Panc1 (cell line): Measurements from ENCODE around the gene ZRANB1. TPM values are rescaled to one million over a fixed set of nuclear protein-coding genes. Genes with fewer than 3 reads are reported as not detected.

Experiments used
- ATAC-seq: fragments of 200-7000 bp; cut with Tn5 transposase; 2 replicates; pipeline ENCODE4 v1.9.1; 2020; ENCODE audit warnings: mild to moderate bottlenecking, moderate library complexity
- BruUV-seq: library from RNA; stranded (reverse); fragments of 400-500 nt; replicated peaks from 2 replicates; lab custom pipeline; 2021; lab: Mats Ljungman, UMichigan
- CTCF ChIA-PET: fragments of 300-600 bp; sonication (Branson Sonifier 250); formaldehyde crosslinking; loops from one replicate; lab custom pipeline; 2022; ENCODE audit warnings: antibody characterized with exemption; lab: Charles Lee
- POLR2A ChIA-PET: fragments of 300-600 bp; sonication (Branson Sonifier 250); formaldehyde crosslinking; loops from one replicate; lab custom pipeline; 2022; ENCODE audit warnings: antibody characterized with exemption; lab: Charles Lee
- DNase-seq: peaks from one replicate; pipeline ENCODE4 v3.0.0-alpha.2; 2010; ENCODE audit warnings: low read depth, low spot score
- H3K27ac ChIP-seq: 2 replicates; pipeline ENCODE4 v1.5.1; 2011; ENCODE audit warnings: mild to moderate bottlenecking, low read length, inconsistent platforms
- H3K27me3 ChIP-seq: fragments of 200-500 bp; sonication (Bioruptor generic); 2 replicates; pipeline ENCODE4 v1.6.0; 2014; ENCODE audit warnings: low read length, inconsistent platforms; ENCODE audit not compliant: control insufficient read depth, insufficient read depth
- H3K36me3 ChIP-seq: fragments of 200-500 bp; sonication (Bioruptor generic); 2 replicates; pipeline ENCODE4 v1.5.1; 2014; ENCODE audit warnings: inconsistent platforms, mild to moderate bottlenecking, low read length, moderate library complexity; ENCODE audit not compliant: control insufficient read depth, insufficient read depth
- H3K4me1 ChIP-seq: 2 replicates; pipeline ENCODE4 v1.5.1; 2011; ENCODE audit warnings: inconsistent platforms, mild to moderate bottlenecking, low read length, moderate library complexity; ENCODE audit not compliant: control insufficient read depth, insufficient read depth
- H3K4me3 ChIP-seq, 2 experiments: 2 replicates each; pipeline ENCODE4 v1.5.1; 2011 to 2012; ENCODE audit warnings: low read depth in 2 of 2, low read length in 2 of 2, mild to moderate bottlenecking in 2 of 2, inconsistent platforms in 1 of 2, moderate library complexity in 1 of 2
- H3K9me3 ChIP-seq: fragments of 200-500 bp; sonication (Bioruptor generic); 2 replicates; pipeline ENCODE4 v1.5.1; 2014; ENCODE audit warnings: low read depth, mild to moderate bottlenecking, inconsistent platforms, low read length, moderate library complexity; ENCODE audit not compliant: control insufficient read depth, insufficient read depth
- CTCF ChIP-seq: fragments of 450-650 bp; IDR thresholded peaks from 2 replicates; pipeline ENCODE4 v1.5.1; 2017; ENCODE audit warnings: mild to moderate bottlenecking
- POLR2AphosphoS5 ChIP-seq: IDR thresholded peaks from 2 replicates; pipeline ENCODE4 v1.6.1; 2012; ENCODE audit warnings: mild to moderate bottlenecking, low read depth, low read length, moderate library complexity
- REST ChIP-seq, 2 experiments: IDR thresholded peaks; 2 replicates each; pipeline ENCODE4 v1.6.1; 2011 to 2012; ENCODE audit warnings: low read depth in 2 of 2, control low read depth in 1 of 2, low read length in 1 of 2, mild to moderate bottlenecking in 1 of 2, moderate library complexity in 1 of 2; ENCODE audit not compliant: insufficient read depth in 1 of 2
- SIN3A ChIP-seq: IDR thresholded peaks from 2 replicates; pipeline ENCODE4 v1.6.1; 2012; ENCODE audit warnings: low read depth, mild to moderate bottlenecking, low read length, moderate library complexity, borderline replicate concordance; ENCODE audit not compliant: insufficient read depth
- TCF7L2 ChIP-seq: IDR thresholded peaks from 2 replicates; pipeline ENCODE4 v1.6.1; 2011; ENCODE audit warnings: mild to moderate bottlenecking, low read depth, low read length, inconsistent platforms
- in situ Hi-C: cut with HindIII; loops from 2 replicates; pipeline ENCODE4 v1.10.0; 2016; ENCODE audit warnings: low sequenced_read_pairs, low pct_unique_long_range_greater_than_20kb
- intact Hi-C: fragments of 100-400 bp; cut with micrococcal nuclease; formaldehyde crosslinking; loops from one replicate; pipeline ENCODE4 v1.10.0; 2022; ENCODE audit not compliant: unreplicated experiment
- total RNA-seq: library from RNA; stranded (reverse); gene quantifications from one replicate; pipeline ENCODE4 v1.2.1, GENCODE V29; 2021; ENCODE audit not compliant: unreplicated experiment

ZRANB1 gene
- total RNA-seq, 1 experiment from 2014 or later, result 23.2 TPM

DNA sequence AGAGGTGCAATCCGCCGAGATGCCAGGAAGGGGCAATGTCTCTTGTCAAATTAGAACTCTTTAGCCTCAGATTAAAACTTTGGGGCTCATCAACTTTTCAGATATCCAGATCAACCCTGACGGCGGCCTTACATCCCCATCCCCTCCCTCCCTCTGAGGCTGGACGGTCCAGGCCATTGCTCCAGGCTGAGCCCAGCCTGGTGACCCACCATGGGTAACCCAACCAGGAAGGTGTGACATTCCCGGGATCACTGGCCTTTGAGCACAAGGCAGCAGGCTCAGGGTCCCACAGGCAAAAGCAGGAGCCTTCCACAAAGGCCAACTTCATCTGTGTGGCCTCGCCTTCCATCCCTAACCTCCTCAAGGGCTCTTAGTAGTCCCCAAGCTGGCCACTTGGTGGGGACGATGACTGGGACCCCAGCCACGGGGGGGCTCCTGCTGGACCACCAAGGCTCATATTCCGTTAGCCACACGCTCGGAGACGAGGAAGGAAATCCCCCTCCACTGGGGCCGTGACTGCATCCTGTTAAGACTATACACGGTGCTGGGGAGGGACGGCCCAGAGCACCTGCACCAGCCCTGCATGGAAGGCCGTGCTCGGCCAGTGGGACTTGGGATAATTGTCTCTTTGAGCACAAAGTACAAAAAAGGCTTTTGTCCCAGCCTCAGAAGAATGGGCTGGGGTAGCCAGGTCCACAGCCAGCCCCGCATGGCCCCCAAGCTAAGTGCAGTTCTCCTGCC is 62.8 kb downstream of the ZRANB1 start:
- intact Hi-C loops, result no loop called here
- Histone ChIP-seq H3K36me3 (no peaks in the 10 kb centered on the region; the same call in 1 of the 2 replicates), H3K4me3 (no peak overlapping the region), H3K9me3 (no peaks in the 10 kb centered on the region), H3K27me3 (no peaks in the 10 kb centered on the region), H3K27ac (no peak overlapping the region), H3K4me1 (no peaks in the 10 kb centered on the region)
- TF ChIP-seq SIN3A, result no peak
- TF ChIP-seq CTCF, result no peak
- no peak for TF ChIP-seq TCF7L2
- no peak for TF ChIP-seq REST (IDR thresholded peaks at IDR 0.05; ENCODE audit: insufficient read depth in 1 of 2, low read depth in 2 of 2, low read length in 1 of 2)
- no peak for TF ChIP-seq POLR2AphosphoS5
- in situ Hi-C loops, result no loop called here
- DNase-seq (no peak), ATAC-seq (no peak)
- POLR2A ChIA-PET, result no interaction called here
- CTCF ChIA-PET, result no interaction called here
- no TSS peak for BruUV-seq

DNA sequence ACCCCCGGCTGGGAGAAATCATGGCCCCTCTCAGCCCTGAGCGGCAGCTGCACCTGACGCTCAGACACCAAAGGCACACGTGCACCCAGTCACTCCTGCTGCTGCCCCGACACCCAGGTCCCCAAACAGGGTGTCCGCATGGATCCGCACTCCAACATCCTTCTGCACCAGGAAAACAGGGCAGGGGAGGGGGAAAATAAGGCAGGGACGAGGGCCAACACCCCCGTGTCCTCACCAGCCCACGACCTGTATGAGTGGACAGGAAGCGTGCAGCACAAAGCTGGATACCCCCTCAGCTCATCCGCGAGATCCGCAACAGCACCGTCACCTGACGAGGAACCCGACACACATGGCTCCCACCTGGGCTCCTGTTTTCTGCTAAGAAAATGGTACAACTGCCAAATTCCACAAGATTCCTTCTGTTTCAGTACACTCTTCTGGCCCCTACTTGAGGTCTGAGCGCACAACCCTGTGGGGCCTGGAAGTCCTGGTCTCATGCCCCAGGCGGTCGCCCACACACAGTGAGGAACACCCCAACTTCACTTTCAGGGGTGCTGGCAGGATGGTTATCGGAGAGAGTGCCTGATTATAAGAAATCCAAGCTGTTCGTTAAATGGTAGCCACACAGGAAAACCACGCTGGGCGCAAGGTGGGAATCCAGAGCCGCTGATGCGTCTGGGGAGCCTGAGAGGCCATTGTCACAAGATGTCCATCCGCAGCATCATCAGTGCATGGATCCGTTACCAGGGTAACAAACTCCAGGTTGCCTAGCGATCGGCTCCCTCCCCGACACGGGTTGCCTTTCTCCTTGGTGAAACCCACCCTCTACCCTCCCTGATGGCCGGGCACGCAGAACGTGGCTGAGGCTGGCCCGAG is 63.6 kb downstream of the ZRANB1 start:
- TF ChIP-seq CTCF (no peak), TCF7L2 (no peak), REST (IDR thresholded peaks at IDR 0.05; ENCODE audit: insufficient read depth in 1 of 2, low read depth in 2 of 2, low read length in 1 of 2) (no peak), POLR2AphosphoS5 (no peak), SIN3A (no peak)
- intact Hi-C loops (no loop called here), in situ Hi-C loops (no loop called here)
- no peak for ATAC-seq
- DNase-seq, result no peak
- H3K9me3 ChIP-seq, result no peaks in the 10 kb centered on the region
- ChIA-PET CTCF (no interaction called here), POLR2A (no interaction called here)
- H3K27me3 ChIP-seq, result no peaks in the 10 kb centered on the region
- H3K4me1 ChIP-seq, result no peaks in the 10 kb centered on the region
- H3K36me3 ChIP-seq, result no peaks in the 10 kb centered on the region; the same call in 1 of the 2 replicates
- H3K27ac ChIP-seq, result no peak overlapping the region
- no TSS peak for BruUV-seq
- no peak overlapping the region for H3K4me3 ChIP-seq
